GM18505 (cell line): ENCODE data around the gene GABBR2.
"Not testable (repeated sequence)": the region's sequence is repeated elsewhere in the genome, so short reads cannot be mapped to it uniquely, and the experiment has no call there.

Experiments used
- ATAC-seq: cut with Tn5 transposase; IDR thresholded peaks from one replicate; pipeline ENCODE4 v1.9.1; 2021; ENCODE audit not compliant: unreplicated experiment
- POLR2A ChIP-seq: IDR thresholded peaks from 4 replicates; pipeline ENCODE4 v1.6.1; 2011; ENCODE audit warnings: borderline replicate concordance; ENCODE audit not compliant: insufficient read depth, insufficient read length; ENCODE audit errors: extremely low read depth

Gene GABBR2

GRCh38 chr9:98276907-98277469 lies 431.7 kb downstream of the GABBR2 start:
- no peak for TF ChIP-seq POLR2A
- no peak for ATAC-seq

GRCh38 chr9:98275159-98275558 lies 433.6 kb downstream of the GABBR2 start:
- TF ChIP-seq POLR2A = no peak
- no peak for ATAC-seq

DNA sequence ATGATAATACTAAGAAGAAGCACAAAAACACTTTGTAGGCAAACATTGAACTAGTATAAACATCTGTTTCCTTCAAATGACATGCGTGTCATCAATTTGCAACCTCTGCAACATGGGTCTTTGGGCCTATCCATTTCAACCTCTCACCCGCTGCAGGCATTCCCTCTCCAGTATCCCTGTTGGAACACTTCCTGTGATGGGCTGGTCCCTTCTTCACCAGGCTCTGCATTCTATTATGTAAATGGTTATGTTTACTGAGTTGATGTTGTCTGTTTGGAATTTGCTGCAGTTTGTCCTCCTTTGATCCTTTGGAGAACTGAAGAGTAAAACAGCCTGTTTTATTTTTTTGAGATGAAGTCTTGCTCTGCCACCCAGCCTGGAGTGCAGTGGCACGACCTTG lies 436.7 kb downstream of the GABBR2 start:
- ATAC-seq = no peak

GRCh38 chr9:98271479-98271878 lies 437.3 kb downstream of the GABBR2 start:
- no peak for ATAC-seq
- no peak for TF ChIP-seq POLR2A

More for the DNA sequence above, 436.7 kb downstream of the GABBR2 start:
- no peak for TF ChIP-seq POLR2A

- not testable (repeated sequence) for ATAC-seq
Observed at GRCh38 chr9:98270284-98270683, 438.5 kb downstream of the GABBR2 start.

DNA sequence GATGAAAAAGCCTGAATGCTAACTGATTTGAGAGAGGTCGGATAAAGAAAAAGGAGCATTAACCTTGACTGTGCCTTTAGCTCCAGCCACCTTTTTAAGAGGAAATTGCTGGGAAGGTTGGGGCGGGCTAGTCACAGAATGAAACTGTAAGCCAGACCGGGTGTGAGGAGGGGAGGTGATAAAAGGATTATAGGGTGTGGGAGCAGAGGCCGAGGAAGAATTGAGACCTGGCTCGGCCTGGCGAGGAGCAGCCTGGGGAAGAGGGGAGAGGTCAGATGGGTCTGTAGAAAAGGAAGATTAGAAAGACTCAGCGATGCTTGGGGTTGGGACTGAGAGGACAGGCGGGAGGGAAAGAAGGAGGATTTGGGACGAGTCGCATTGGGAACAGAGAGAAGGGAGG lies 439.1 kb downstream of the GABBR2 start:
- not testable (repeated sequence) for ATAC-seq

- not testable (repeated sequence) for ATAC-seq
Observed at GRCh38 chr9:98267556-98267955, 441.2 kb downstream of the GABBR2 start.

GRCh38 chr9:98264516-98264915 lies 444.2 kb downstream of the GABBR2 start:
- no peak for ATAC-seq

DNA sequence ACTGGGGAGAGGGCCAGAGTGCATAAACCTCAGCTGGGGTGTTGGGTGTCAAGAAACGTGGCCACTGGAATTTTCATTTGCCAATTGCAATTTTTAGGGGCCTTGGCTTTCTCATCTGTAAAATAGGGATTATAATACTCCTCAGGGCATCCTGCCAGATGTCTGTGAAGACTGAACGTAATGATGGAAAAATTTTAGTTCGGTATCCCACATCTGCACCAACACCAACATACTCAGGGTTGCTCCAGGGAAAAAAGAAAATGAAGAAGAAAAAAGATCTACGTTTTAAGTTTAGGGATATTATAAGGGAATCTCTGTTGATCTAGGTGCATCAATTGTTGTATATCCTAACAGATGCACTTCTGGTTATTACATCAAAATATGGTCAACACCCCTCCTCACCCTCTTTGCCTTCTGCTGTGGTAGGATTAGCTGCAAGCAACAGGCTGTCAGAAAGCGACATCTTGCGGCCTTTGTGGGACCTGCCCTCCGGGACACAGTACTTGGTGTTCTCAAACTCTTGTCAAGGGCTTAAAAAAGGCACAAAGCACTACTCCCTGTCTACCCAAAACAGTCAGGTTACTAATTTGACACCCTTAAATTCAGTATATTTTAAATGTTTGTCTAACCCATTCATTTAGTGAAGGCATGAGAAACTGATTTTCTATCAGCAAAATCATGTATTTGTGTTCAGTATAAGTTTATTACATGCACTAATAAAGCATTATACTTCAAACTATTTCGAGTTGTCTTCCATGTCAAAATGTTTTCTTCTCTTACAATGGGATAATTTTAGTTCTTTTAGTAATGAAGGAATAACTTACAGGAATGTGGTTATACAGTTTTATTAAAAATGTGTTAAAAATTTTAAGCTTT lies 445.0 kb downstream of the GABBR2 start:
- TF ChIP-seq POLR2A = no peak
- ATAC-seq = no peak

More at GRCh38 chr9:98264516-98264915, 444.2 kb downstream of the GABBR2 start:
- TF ChIP-seq POLR2A = no peak

DNA sequence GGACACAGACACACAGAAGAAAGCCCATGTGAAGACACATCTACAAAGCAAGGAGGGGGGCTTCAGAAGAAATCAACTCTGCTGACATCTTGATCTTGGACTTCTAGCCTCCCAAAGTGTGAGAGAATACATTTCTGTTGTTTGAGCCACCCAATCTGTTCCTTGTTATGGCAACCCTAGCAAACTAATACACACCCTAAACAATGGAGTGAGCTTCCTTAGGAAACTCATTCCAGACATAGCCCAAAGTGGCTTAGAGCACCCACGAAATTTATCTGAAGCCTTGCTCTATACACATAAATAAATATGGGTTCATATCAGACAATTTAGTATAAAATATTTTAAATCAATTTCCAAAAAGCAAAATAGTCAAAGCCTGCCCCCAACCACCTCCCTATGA lies 445.7 kb downstream of the GABBR2 start:
- TF ChIP-seq POLR2A = no peak
- ATAC-seq = no peak

DNA sequence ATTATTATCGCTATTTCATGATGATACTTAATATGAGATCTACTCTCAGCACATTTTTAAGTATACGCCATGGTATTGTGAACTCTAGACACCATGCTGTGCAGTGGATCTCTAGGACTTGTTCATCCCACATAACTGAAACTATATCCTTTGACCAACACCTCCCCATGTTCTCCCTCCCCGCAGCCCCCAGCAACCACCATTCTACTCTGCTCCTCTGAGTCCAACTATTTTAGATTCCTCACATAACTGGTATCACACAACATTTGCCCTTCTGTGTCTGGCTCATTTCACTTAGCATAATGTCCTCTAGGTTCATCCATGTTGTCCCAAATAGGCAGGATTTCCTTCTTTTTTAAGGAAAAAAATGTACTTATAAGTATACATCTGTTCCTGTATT lies 446.7 kb downstream of the GABBR2 start:
- ATAC-seq = no peak
- no peak for TF ChIP-seq POLR2A

- ATAC-seq = no peak
- TF ChIP-seq POLR2A = no peak
Observed at GRCh38 chr9:98260635-98261034, 448.1 kb downstream of the GABBR2 start.

DNA sequence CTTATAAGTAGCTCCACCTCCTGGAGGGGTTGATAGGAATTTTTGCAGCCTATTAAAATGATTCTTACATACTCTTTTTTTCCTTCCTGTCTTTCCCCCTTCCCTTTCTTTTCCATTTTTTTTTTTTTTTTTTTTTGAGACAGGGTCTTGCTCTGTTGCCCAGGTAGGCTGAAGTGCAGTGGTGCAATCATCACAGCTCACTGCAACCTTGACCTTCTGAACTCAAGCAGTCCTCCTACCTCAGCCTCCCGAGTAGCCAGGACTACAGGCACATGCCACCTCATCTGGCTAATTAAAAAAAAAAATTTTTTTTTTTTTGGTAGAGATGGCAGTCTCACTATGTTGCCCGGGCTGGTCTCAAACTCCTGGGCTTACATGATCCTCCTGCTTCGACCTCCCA lies 448.9 kb downstream of the GABBR2 start:
- no peak for ATAC-seq

DNA sequence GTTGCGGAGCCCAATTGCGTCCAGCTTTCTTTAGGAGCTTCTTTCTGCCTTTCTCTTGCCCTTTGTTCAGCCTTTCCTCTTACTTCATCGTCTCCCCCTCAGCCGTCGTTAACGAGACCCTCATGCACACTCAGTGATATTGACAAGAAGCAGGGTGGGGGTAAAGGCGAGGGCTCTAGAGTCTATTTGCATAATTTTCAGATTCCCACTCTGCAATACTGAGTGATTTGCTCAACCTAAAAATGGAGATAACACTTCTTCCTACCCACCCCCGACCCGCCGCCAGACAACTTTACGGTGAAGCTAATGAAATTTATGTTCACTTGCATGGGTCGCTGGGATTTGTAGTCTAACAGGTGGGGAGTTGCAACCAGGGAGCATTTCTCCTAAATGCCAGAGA lies 452.0 kb downstream of the GABBR2 start:
- no peak for ATAC-seq
- no peak for TF ChIP-seq POLR2A

More for the DNA sequence above, 448.9 kb downstream of the GABBR2 start:
- no peak for TF ChIP-seq POLR2A

DNA sequence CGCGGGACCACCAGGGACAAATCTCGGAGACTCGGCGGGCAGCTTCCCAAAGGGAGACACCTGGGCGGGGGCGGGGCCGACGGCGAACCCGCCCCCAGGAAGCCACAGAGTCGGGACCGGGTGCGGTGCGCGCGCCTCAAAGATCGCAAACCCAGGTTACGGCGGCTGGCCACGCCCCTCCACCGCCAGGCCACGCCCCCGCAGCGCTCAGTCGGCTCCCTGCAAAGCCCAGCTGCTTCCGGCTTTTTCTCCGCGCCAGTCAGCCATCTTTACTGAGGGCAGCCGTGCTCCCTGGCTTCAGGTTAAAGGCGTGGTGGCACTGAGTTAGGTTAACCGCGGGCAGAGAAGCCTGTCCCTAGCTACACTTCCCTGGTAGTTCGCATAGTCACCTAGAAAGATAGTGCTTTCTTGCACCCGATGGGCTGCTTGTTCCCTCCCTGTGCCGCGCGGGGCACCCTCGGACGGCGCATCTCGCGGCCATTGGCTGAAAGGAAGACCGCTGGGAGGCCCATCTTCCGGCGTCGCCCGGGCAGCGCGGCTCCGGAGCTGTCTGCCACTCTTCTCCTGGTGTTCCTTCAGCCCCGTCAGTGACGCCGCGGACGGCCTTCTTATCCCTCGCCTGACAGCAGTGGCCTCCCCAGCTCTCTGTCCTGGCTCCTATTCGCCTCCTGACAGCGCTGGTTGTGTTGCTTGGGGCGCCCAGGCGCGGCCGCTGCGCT lies 453.0 kb downstream of the GABBR2 start, which contains the start of gene TBC1D2:
TBC1D2 (minus strand) TSS at position 72 of the 719 bp plus-strand sequence. CDS start 108 bp downstream, outside the sequence.
- TF ChIP-seq POLR2A = peak; percentile 83
- ATAC-seq = peak; percentile 85
